VCaP (cell line): ENCODE measurements around the gene PIEZO2.

Experiments used
- H3K27ac ChIP-seq: fragments of 450-650 bp; 2 replicates; pipeline ENCODE4 v1.5.1; 2017
- CTCF ChIP-seq: fragments of 450-650 bp; conservative IDR thresholded peaks from 2 replicates; pipeline ENCODE4 v1.5.1; 2017; ENCODE audit warnings: mild to moderate bottlenecking, moderate library complexity

The PIEZO2 gene

GRCh38 chr18:11160313-11160712 is 10.9 kb upstream of the PIEZO2 start:
- no peak overlapping the region for H3K27ac ChIP-seq
- TF ChIP-seq CTCF = no peak

- no peak for TF ChIP-seq CTCF
- no peak overlapping the region for H3K27ac ChIP-seq
Measured at GRCh38 chr18:11159844-11160243, 10.5 kb upstream of the PIEZO2 start.

GRCh38 chr18:11156978-11157377 is 7.6 kb upstream of the PIEZO2 start:
- no peak for TF ChIP-seq CTCF
- H3K27ac ChIP-seq = no peak overlapping the region

- no peak overlapping the region for H3K27ac ChIP-seq
- TF ChIP-seq CTCF = no peak
Measured at GRCh38 chr18:11155034-11155759, 5.8 kb upstream of the PIEZO2 start.

- peak; percentile 75 for TF ChIP-seq CTCF
- no peak overlapping the region for H3K27ac ChIP-seq
Measured at GRCh38 chr18:11154368-11154989, 5.1 kb upstream of the PIEZO2 start.

- H3K27ac ChIP-seq = no peak overlapping the region
- no peak for TF ChIP-seq CTCF
Measured at GRCh38 chr18:11153097-11153496, 3.7 kb upstream of the PIEZO2 start.

- H3K27ac ChIP-seq = no peak overlapping the region
- TF ChIP-seq CTCF = no peak
Measured at GRCh38 chr18:11150271-11150615, 874 bp upstream of the PIEZO2 start.
